Peyer's patch (tissue), 4 donors: Measurements from ENCODE around the gene SLC44A2.

ENCODE experiments used
- POLR2A ChIP-seq, 2 donors: fragments of 450-650 bp; IDR thresholded peaks; one replicate each; pipeline ENCODE4 v1.5.1; 2017; ENCODE audit warnings: antibody characterized with exemption in 2 of 2, mild to moderate bottlenecking in 2 of 2, moderate library complexity in 2 of 2
- TF ChIP-seq, protein P1 (sequence below), 6 experiments: fragments of 450-650 bp in 4 of 6; fragments of 200-600 bp in 2 of 6; sonication (generic) in 1 of 6; IDR thresholded peaks; one replicate each; pipeline ENCODE4 v1.5.1; 2017 to 2019; ENCODE audit warnings: antibody characterized with exemption in 6 of 6, mild to moderate bottlenecking in 3 of 6, moderate library complexity in 1 of 6

DNA sequence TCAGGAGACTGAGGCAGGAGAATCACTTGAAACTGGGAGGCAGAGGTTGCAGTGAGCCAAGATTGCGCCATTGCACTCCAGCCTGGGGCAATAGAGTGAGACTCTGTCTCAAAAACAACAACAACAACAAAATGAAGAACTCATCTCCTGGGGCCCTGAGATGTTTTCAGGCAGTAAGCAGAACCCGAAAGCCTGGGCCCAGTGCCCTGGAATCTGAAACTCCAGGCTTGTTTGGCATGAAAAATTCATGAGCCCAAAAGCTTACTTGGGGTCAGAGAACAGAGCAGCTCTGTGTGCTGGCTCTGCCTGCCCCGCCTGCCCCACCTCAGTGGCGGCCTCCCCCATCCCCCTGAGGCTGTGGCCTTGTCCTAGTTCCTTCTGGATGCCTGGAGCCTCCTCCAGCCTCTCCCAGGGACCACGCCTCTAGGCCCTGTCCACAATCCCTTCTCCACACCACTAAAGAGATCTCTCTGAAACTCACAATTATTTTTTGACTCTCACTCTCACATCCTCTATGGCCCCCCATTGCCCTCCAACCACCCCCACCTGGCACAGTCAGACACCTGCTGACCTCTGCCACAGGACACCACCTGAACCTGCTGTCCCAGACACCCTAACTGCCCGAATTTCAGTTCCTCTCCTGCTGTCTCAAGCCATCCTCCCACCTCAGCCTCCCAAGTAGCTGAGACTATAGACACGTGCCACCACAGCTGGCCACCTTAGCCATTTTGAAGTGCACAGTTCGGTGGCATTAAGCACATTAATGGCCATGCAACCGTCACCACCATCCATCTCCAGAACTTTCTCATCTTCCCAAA lies 31.3 kb upstream of the SLC44A2 start:
- TF ChIP-seq, protein P1, sequence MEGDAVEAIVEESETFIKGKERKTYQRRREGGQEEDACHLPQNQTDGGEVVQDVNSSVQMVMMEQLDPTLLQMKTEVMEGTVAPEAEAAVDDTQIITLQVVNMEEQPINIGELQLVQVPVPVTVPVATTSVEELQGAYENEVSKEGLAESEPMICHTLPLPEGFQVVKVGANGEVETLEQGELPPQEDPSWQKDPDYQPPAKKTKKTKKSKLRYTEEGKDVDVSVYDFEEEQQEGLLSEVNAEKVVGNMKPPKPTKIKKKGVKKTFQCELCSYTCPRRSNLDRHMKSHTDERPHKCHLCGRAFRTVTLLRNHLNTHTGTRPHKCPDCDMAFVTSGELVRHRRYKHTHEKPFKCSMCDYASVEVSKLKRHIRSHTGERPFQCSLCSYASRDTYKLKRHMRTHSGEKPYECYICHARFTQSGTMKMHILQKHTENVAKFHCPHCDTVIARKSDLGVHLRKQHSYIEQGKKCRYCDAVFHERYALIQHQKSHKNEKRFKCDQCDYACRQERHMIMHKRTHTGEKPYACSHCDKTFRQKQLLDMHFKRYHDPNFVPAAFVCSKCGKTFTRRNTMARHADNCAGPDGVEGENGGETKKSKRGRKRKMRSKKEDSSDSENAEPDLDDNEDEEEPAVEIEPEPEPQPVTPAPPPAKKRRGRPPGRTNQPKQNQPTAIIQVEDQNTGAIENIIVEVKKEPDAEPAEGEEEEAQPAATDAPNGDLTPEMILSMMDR (IDR thresholded peaks at IDR 0.05) = no peak
- TF ChIP-seq POLR2A (IDR thresholded peaks at IDR 0.05) = no peak
